Pons (tissue), 1 donor: Measurements from ENCODE around the gene CACNB2.
A peak's percentile ranks its signal among the peaks of the same experiment; 100 is the strongest.

Source experiments
- DNase-seq: peaks from one replicate; pipeline ENCODE4 v3.0.0-alpha.2; 2016; ENCODE audit warnings: low spot score

CACNB2 gene

GRCh38 chr10:18293536-18294510 is 153.6 kb downstream of the CACNB2 start:
- no peak for DNase-seq

- no peak for DNase-seq
Measured at GRCh38 chr10:18294633-18295032, 154.4 kb downstream of the CACNB2 start.

GRCh38 chr10:18297659-18298058 is 157.4 kb downstream of the CACNB2 start:
- DNase-seq: no peak

GRCh38 chr10:18298256-18298655 is 158.0 kb downstream of the CACNB2 start:
- DNase-seq: no peak

GRCh38 chr10:18303851-18304801 is 163.9 kb downstream of the CACNB2 start:
- no peak for DNase-seq

- DNase-seq: peak; percentile 27
Measured at GRCh38 chr10:18306031-18306430, 165.8 kb downstream of the CACNB2 start.

GRCh38 chr10:18308600-18308999 is 168.4 kb downstream of the CACNB2 start:
- peak; percentile 52 for DNase-seq

GRCh38 chr10:18310761-18311160 is 170.5 kb downstream of the CACNB2 start:
- DNase-seq: no peak

GRCh38 chr10:18312374-18313139 is 172.3 kb downstream of the CACNB2 start:
- DNase-seq: peak; percentile 72

- no peak for DNase-seq
Measured at GRCh38 chr10:18313140-18313530, 172.9 kb downstream of the CACNB2 start.

GRCh38 chr10:18313626-18314025 is 173.4 kb downstream of the CACNB2 start:
- no peak for DNase-seq

- no peak for DNase-seq
Measured at GRCh38 chr10:18319628-18320027, 179.4 kb downstream of the CACNB2 start.

GRCh38 chr10:18321371-18321770 is 181.1 kb downstream of the CACNB2 start:
- no peak for DNase-seq

- no peak for DNase-seq
Measured at GRCh38 chr10:18323916-18324315, 183.7 kb downstream of the CACNB2 start.

GRCh38 chr10:18325410-18325809 is 185.2 kb downstream of the CACNB2 start:
- no peak for DNase-seq

- DNase-seq: no peak
Measured at GRCh38 chr10:18325889-18326531, 185.8 kb downstream of the CACNB2 start.

GRCh38 chr10:18328941-18329340 is 188.7 kb downstream of the CACNB2 start:
- no peak for DNase-seq

- DNase-seq: no peak
Measured at GRCh38 chr10:18332048-18332447, 191.8 kb downstream of the CACNB2 start.

GRCh38 chr10:18332484-18332883 is 192.3 kb downstream of the CACNB2 start:
- DNase-seq: no peak

- DNase-seq: no peak
Measured at GRCh38 chr10:18333621-18334020, 193.4 kb downstream of the CACNB2 start.
